ENCODE measurements around the gene SNTN.

DNA sequence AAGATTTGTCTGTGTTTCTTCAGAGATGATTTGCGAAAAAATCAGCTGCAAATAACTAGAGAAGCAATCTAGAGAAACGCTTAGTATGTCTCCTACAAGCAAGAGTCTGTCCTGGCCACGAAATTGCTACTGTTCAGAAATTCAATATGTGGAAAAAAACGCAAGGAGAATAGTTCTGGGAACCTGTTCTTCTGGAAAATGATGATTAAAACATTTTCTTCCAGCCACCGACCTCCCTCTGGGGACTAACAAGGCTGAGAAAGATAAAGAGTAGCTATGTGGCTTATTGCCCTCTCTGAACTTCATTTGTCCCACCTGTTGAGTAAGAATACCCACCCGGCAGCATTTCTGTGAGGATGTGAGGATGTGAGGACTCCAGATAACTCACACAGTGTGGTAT is 31.6 kb downstream of the SNTN start:
- TF ChIP-seq, protein P1, sequence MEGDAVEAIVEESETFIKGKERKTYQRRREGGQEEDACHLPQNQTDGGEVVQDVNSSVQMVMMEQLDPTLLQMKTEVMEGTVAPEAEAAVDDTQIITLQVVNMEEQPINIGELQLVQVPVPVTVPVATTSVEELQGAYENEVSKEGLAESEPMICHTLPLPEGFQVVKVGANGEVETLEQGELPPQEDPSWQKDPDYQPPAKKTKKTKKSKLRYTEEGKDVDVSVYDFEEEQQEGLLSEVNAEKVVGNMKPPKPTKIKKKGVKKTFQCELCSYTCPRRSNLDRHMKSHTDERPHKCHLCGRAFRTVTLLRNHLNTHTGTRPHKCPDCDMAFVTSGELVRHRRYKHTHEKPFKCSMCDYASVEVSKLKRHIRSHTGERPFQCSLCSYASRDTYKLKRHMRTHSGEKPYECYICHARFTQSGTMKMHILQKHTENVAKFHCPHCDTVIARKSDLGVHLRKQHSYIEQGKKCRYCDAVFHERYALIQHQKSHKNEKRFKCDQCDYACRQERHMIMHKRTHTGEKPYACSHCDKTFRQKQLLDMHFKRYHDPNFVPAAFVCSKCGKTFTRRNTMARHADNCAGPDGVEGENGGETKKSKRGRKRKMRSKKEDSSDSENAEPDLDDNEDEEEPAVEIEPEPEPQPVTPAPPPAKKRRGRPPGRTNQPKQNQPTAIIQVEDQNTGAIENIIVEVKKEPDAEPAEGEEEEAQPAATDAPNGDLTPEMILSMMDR (conservative IDR thresholded peaks at IDR 0.05; ENCODE audit: low read depth, low read length) = no peak
- TF ChIP-seq EZH2 (IDR thresholded peaks at IDR 0.05; ENCODE audit: borderline replicate concordance, low read depth, low read length, poor library complexity, severe bottlenecking) = no peak

Data from A673 (cell line).